HG03439 (cell line): ENCODE measurements around the gene ACSM5.

Experiments
- ATAC-seq: cut with Tn5 transposase; IDR thresholded peaks from one replicate; pipeline ENCODE4 v1.9.1; 2021; ENCODE audit warnings: mild to moderate bottlenecking, moderate library complexity; ENCODE audit not compliant: unreplicated experiment

ACSM5 gene

GRCh38 chr16:20409398-20410120 is at the start of gene ACSM5:
TSS of gene ACSM5 (plus strand) at chr16:20409534. CDS start at chr16:20411485, 1,951 bp downstream.
- ATAC-seq, result peak; percentile 16

DNA sequence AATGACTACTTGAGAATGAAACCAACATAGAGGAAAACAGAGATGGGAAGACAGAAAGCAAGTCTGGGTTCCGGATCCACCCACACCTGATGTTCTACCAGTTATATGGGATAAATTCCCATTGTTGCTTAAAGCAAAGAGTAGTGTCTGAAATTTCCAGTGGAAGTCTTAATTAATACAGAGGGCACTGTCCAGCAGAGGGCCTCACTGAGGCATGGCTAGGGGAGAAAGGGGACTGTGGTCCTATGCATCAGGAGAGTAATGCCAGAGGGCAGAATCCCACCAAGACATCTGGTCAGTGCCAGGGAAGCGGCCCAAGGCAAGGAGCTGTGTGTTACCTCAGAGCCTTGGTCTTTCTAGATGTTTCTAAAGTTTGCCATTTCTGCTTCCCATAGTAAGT is 49.3 kb upstream of the ACSM5 start:
- no peak for ATAC-seq

GRCh38 chr16:20363191-20363590 is 46.1 kb upstream of the ACSM5 start:
- ATAC-seq, result no peak

GRCh38 chr16:20364051-20364450 is 45.3 kb upstream of the ACSM5 start:
- ATAC-seq, result no peak

DNA sequence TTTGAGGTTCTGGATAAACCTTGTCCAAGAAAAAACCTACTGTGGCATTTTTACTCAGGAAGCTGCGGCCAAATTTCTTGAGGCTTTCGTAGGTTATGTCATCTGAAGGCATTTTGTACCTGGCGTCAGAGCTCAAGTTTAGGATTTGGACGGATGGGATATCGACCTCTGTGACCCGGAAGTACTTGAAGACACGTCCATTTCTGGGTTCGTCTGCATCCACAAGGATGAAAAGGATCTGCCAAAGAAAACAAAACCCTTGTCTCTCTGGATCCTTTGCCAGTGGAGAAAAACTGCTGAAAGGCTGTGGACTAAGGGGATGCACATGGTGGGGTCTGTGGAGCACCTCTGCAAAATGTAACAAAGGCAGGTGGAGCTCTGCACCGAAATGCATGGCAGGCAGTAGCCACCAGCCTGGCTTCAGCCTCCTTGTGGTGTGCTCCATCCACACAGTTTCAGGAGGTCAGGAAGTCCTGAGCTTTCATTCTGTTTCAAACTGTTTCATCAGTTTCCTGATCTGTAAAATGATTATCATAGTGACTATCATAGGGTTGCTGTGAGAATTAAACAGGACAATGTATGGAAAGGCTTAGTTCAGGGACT is 39.8 kb upstream of the ACSM5 start:
- ATAC-seq, result no peak

DNA sequence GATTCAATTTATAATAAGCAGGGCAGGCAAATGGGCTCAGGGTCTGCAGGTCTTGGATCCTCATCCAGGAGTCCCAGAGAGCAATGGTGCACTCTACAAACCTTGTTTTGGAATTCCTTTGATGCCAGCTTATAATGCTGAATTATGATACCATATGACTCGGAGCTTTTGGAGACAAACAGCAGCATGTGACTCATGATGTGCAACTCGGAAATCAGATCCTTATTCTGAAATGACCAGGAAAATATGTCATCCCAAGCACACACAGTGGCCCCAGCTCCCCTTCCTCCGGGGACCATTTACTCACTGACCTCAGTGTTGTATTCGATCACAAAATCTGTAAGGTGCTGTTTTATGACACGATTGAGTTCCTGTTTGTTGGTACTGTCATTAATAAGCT is 36.6 kb upstream of the ACSM5 start:
- no peak for ATAC-seq

DNA sequence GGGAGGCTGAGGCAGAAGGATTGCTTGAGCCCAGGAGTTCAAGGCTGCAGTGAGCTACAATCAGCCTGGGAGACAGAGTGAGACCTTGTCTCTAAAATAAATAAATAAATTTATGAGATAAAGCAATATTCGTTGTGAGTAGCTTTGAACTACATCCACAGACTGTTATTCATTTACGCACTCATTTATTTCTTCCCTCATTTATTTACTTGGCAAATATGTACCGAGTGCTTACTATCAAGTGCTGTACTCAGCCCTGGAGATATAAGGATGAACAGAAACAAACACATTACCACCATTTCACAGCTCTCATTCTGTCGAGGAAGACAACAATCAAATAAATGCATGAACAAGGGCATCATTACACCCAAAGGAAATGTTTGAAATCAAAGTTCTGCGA is 32.2 kb upstream of the ACSM5 start:
- no peak for ATAC-seq

GRCh38 chr16:20380782-20381181 is 28.6 kb upstream of the ACSM5 start:
- no peak for ATAC-seq

DNA sequence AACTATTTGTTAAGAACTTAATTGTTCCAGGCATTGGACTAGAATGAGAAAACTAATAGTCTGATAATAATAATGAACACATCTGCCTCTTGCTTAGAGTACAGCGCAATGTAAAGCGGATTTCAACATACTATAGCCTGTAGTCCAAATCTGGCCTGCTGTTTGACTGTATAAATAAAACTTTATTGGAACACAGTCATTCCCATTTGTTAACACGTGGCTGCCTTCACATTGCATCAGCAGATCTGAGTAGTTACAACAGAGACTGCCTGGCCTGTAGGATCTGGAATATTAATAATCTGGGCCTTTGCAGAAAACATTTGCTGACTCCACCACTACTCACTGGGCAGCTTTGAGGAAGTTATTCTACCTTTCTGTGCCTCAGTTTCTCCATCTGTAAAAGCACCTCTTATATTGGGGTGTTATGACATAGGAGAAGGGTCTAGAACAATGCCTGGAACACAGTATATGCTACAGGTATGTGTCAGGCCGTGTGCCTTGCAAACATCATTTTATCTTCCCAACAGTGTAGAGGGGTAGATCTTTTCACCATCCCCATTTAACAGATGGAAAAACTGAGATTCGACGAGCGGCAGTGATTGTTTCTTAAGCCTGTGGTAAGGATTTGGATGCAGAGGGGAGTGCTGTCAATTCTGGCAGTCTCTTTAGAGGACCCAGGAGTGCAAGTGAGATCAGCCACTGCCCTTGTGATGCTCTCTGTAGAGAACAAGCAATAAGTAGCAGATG is 27.0 kb upstream of the ACSM5 start:
- ATAC-seq, result no peak

DNA sequence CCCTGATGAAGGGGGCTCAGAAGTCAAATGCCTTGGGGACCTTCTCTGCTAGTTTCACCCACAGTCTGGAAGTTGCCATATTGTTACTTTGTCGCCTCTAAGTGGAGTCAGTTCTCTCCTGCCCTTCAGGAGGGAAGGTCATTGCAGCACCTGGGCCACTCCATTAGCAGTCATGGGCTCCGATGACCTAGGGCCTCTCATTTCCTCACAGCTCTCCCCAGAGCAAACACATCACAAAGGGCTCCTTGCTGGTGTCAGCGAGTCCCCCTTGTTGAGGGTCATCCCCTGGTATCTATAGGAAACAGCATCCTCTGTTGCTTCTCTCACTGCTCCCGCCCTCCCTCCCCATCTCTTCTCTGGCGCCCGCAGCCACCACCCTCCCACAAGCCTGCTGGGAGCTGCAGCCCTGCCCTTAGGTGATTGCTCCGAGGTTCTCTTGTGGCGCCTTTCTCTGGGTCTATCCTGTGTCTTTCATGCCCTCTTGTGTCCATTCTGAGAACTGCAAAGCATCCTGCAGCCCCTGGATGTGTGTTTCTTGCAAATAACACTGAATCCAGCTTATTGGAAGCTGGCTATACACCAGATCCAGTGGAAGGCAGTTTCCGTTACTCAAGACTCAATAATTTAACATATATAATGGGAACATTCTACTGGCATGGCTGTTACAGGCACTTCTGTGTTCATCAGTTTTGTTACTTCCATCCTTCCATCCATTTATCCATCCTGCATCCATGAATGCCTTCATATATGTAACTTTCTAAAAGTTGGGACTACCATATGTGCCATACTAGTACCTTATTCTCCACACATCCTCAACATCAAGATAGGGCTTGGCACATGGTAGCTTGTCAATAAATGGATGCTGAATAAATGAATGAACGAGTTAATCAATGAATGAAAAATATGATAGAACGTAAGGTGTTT is 26.0 kb upstream of the ACSM5 start:
- ATAC-seq, result no peak

DNA sequence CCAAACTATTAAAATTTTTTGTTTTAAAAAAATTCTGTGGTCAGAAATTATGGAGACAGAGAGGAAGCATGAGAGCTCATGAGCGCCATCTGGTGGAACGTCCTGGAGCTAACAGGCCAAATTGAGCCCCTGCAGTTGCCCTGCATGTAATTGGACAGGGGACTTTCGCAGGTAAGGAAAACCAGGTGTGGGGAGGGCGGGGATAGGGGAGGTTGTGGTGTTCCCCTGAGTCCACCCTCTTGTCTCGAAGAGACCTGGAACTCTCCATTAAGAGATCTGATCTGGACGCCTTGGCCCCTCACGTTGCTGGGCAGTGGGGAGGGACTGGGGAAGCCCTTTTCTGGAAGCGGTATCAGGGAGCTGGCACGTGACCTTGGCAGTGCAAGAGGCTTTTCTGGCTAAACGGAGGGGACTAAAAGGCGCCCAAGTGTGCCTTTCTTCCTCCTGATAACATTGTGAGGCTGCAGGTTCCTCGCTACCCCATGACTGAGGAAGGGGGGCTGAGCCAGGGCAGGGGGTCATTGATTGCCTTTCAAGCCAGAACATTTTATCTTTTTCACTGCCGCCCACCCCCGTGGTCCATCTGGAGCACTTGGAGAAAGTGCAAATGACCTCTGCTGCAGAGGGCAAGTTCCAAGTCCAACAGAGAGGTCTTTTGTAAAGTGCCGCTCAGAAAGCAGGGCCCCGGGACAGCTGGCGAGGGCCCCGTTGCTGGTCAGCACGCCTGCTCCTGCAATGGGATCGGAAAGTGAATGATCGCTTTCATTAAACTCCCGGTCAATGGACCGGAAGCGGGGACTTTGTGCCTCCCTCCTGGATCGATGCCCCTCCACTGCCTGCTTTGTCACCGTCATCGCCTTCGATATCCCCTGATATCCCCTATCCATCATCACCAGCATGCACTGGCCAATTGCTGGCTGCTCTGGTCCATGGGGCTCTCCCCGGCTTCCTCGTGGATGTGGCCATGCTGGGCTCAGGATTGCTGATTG is 23.2 kb upstream of the ACSM5 start:
- no peak for ATAC-seq

GRCh38 chr16:20387978-20388377 is 21.4 kb upstream of the ACSM5 start:
- no peak for ATAC-seq

DNA sequence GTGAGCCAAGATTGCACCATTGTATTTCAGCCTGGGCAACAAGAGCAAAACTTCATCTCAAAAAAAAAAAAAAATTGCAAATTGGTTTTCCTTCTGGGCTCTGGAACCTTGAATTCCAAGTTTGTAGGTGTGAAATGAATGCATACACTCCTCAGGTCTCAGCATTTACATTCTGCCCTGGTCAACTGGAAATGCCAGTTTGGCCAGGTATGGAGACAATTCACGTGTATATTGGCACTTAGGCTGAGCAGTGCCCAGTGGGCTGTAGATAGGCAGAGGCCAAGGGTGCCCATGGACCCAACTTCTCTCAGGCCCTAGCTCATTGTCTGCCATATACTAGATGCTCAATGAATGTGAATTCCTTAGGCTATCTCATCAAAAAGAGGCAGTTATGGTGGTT is 20.5 kb upstream of the ACSM5 start:
- no peak for ATAC-seq

DNA sequence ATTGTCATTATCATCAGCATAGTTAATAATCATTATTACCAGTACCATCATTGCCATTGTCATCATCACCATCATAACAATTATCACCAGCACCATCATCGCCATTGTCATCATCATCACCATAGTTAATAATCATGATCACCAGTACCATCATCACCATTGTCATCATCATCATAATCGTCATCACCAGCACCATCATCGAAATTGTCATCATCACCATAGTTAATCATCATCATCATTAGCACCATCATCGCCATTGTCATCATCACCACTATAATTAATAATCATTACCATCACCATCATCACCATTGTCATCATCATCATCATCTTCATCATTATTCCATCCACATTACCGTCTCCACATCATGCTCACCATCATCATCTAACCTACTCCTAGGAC is 18.3 kb upstream of the ACSM5 start:
- no peak for ATAC-seq

DNA sequence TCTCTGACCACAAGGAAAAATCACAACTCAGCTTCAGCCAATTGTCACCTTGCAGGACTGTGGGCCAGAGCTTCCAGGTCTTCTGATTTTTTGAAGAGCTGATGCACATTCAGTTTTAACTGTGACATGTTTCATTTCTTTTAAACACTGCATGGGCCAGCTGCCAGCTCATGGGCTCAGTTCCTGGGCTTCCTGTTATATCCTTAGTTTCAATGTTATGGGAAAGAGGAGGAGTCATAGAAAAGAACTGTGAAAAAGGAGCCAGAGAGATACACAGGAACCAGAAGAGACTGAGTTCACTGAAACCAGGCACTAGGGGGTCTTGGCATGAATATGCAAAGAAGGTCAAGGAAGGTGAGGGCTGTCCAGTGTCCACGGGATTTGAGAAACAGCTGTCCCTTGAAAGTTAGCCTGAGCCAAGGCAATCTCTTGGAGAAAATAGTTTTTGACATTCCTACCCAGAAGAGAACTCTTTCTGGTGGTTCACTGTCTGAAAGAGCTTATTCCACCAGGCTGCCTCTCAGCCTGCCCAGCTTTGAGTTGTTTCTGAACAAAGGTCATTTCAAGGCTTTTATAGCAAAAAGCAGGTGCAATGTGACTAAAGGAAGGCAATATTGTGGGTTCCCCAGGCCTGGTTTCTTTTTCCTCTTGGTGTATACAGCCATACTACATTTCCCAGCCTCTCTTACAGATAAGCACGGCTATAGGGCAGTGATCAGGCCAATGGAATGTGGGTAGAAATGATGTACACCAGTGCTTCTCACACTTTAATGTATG is 15.3 kb upstream of the ACSM5 start:
- no peak for ATAC-seq

DNA sequence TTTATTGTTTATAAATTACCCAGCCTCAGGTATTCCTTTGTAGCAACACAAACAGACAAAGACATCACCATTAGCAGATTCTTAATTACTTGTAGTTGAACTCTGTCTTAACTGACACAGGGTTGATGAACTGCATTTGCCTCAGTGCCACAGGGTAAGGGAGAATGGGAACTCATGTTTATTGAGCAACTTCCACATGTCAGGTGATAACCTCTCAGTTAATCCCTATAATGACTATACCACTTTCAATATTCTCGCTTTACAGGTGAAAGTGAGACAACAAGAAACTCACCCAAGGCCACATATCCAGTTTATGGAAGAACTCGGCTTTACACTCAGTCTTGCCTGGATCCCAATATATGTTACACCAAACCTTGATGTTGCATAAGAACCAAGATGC is 13.4 kb upstream of the ACSM5 start:
- no peak for ATAC-seq

GRCh38 chr16:20396846-20397467 is 12.4 kb upstream of the ACSM5 start:
- no peak for ATAC-seq

GRCh38 chr16:20397468-20398074 is 11.8 kb upstream of the ACSM5 start:
- no peak for ATAC-seq
